MCF 10A (cell line): Measurements from ENCODE around the gene NKAIN1. TPM values are rescaled to one million over a fixed set of nuclear protein-coding genes. Genes with fewer than 3 reads are reported as not detected.
"Not testable (repeated sequence)": the region's sequence is repeated elsewhere in the genome, so short reads cannot be mapped to it uniquely, and the experiment has no call there.

ENCODE experiments used
- BruUV-seq: library from RNA; stranded (reverse); fragments of 400-500 nt; replicated peaks from 2 replicates; lab custom pipeline; 2021; lab: Mats Ljungman, UMichigan
- CTCF ChIA-PET: fragments of 300-600 bp; sonication (Branson Sonifier 250); formaldehyde crosslinking; extraction: SDS; loops from one replicate; lab custom pipeline; 2021; ENCODE audit warnings: antibody characterized with exemption, inconsistent platforms; lab: Yijun Ruan, JAX
- POLR2A ChIA-PET: fragments of 300-600, 350-650 bp; sonication (Branson Sonifier 250); formaldehyde crosslinking; extraction: SDS; loops from one replicate; lab custom pipeline; 2020; ENCODE audit warnings: antibody characterized with exemption, inconsistent platforms; lab: Yijun Ruan, JAX
- DNase-seq: peaks from one replicate; pipeline ENCODE4 v3.0.0-alpha.2; 2018; ENCODE audit not compliant: unreplicated experiment
- H3K27ac Mint-ChIP-seq: one replicate; pipeline ENCODE4 v1.8.0; 2022; ENCODE audit warnings: mild to moderate bottlenecking, low read depth, mixed read lengths; ENCODE audit not compliant: unreplicated experiment
- H3K27me3 Mint-ChIP-seq: one replicate; pipeline ENCODE4 v1.8.0; 2022; ENCODE audit warnings: mixed read lengths; ENCODE audit not compliant: insufficient read depth, unreplicated experiment
- H3K36me3 Mint-ChIP-seq: one replicate; pipeline ENCODE4 v1.8.0; 2022; ENCODE audit warnings: mild to moderate bottlenecking, moderate library complexity, mixed read lengths; ENCODE audit not compliant: insufficient read depth, unreplicated experiment
- H3K4me1 Mint-ChIP-seq: one replicate; pipeline ENCODE4 v1.8.0; 2022; ENCODE audit warnings: mixed read lengths; ENCODE audit not compliant: insufficient read depth, unreplicated experiment
- H3K4me3 Mint-ChIP-seq: one replicate; pipeline ENCODE4 v1.8.0; 2022; ENCODE audit warnings: mild to moderate bottlenecking, moderate library complexity, mixed read lengths; ENCODE audit not compliant: unreplicated experiment
- H3K9me3 Mint-ChIP-seq: one replicate; pipeline ENCODE4 v1.8.0; 2022; ENCODE audit warnings: mixed read lengths; ENCODE audit not compliant: unreplicated experiment
- CTCF ChIP-seq: fragments of 200-600 bp; IDR thresholded peaks from one replicate; pipeline ENCODE4 v1.8.0; 2022; ENCODE audit warnings: antibody characterized with exemption, mild to moderate bottlenecking; ENCODE audit not compliant: unreplicated experiment
- intact Hi-C: fragments of 100-400 bp; cut with micrococcal nuclease; formaldehyde crosslinking; loops from 2 replicates; pipeline ENCODE4 v1.14.1; 2022
- total RNA-seq: library from RNA; stranded (reverse); gene quantifications from 2 replicates; pipeline ENCODE4 v1.2.3, GENCODE V29; 2022

The NKAIN1 gene
- total RNA-seq, 1 experiment from 2014 or later = not detected

DNA sequence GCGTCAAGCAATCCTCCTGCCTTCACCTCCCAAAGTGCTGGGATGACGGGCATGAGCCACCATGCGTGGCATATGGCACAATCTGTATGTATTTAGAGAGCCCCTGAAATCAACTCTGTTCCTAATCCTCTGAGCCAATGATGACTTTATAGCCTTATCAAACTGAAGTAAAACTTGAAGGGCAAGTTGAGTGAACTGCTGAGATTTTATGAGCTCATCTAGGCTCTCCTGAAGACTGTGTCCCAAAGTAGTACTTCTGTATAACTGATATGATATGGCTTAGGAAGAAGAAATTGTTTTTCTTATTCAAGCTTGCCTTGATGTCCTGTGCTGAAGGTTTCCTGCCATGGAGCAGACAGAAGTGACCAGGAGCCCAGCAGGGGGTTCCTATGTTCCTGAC is 23.7 kb upstream of the NKAIN1 start:
- no peaks in the 10 kb centered on the region for H3K9me3 Mint-ChIP-seq
- POLR2A ChIA-PET = interaction anchor here (2.6 kb wide), 1 partner anchor 10 kb away, joined by 9 read pairs; no protein-coding TSS in a partner anchor
- intact Hi-C loops = no loop called here
- H3K36me3 Mint-ChIP-seq = peaks cover 79% of the 10 kb centered on the region
- CTCF ChIA-PET = interaction anchor here (0.6 to 3.7 kb wide), 4 partner anchors 79 to 323 kb away, joined by 3 to 16 read pairs (median 3); no protein-coding TSS in a partner anchor
- no peak for TF ChIP-seq CTCF
- H3K4me1 Mint-ChIP-seq = no peaks in the 10 kb centered on the region
- DNase-seq = no peak
- BruUV-seq = no TSS peak
- H3K4me3 Mint-ChIP-seq = no peak overlapping the region
- no peak overlapping the region for H3K27ac Mint-ChIP-seq
- H3K27me3 Mint-ChIP-seq = no peaks in the 10 kb centered on the region

DNA sequence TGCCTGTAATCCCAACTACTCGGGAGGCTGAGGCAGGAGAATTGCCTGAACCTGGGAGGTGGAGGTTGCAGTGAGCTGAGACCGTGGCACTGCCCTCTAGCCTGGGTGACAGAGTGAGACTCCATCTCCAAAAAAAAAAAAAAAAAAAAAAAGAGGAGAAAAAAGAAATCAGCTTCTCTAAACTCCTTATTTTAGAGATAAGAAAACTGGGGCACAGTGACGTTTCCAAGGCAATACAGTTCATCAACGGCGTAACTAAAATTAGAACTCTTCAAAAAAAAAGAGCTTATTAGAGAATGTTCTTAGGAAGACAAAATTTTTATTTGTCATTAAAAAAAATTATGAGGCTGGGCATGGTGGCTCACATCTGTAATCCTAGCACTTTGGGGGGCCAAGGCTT is 22.7 kb upstream of the NKAIN1 start:
- BruUV-seq, H3K27ac Mint-ChIP-seq, DNase-seq, intact Hi-C loops, H3K4me1 Mint-ChIP-seq, H3K9me3 Mint-ChIP-seq, H3K27me3 Mint-ChIP-seq, H3K4me3 Mint-ChIP-seq: not testable (repeated sequence)
- ChIA-PET POLR2A (interaction anchor here (0.5 to 0.7 kb wide), 2 partner anchors 22 to 148 kb away, joined by 3 to 4 read pairs; no protein-coding TSS in a partner anchor), CTCF (interaction anchor here (1.2 to 1.4 kb wide), 2 partner anchors 34 to 287 kb away, joined by 3 read pairs; no protein-coding TSS in a partner anchor)
- H3K36me3 Mint-ChIP-seq = peaks cover 75% of the 10 kb centered on the region

GRCh38 chr1:31261916-31262315 is 22.2 kb upstream of the NKAIN1 start:
- Mint-ChIP-seq H3K27me3 (no peaks in the 10 kb centered on the region), H3K9me3 (no peaks in the 10 kb centered on the region), H3K4me1 (no peaks in the 10 kb centered on the region), H3K36me3 (peaks cover 77% of the 10 kb centered on the region), H3K27ac (no peak overlapping the region), H3K4me3 (no peak overlapping the region)
- DNase-seq = no peak
- ChIA-PET POLR2A (interaction anchor here (0.5 to 0.7 kb wide), 2 partner anchors 22 to 147 kb away, joined by 3 to 4 read pairs; no protein-coding TSS in a partner anchor), CTCF (interaction anchor here (0.7 to 1.4 kb wide), 3 partner anchors 33 to 85 kb away, joined by 3 to 4 read pairs (median 3); no protein-coding TSS in a partner anchor)
- no TSS peak for BruUV-seq
- TF ChIP-seq CTCF = no peak
- intact Hi-C loops = no loop called here

DNA sequence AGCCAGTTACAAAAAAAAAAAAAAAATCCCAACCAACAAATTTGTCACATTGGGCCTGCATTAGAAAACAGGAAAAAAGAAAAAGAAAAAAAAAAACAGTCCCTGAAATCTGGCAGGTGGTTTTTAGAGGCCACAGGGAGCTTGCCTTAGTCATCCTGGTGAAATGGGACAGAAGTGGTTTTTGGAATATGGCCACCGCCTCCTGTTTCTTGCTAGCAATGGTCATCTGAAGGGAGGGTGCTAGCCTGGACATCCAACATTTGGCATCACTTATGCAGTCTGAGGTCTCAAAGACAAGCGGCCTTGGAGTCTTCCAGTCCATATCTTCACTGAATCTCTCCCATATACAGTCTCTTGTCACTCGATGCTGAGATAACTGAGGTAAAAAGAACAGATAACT is 20.1 kb upstream of the NKAIN1 start:
- no peak for TF ChIP-seq CTCF
- no peak for DNase-seq
- intact Hi-C loops = no loop called here
- Mint-ChIP-seq H3K27me3 (no peaks in the 10 kb centered on the region), H3K4me3 (no peak overlapping the region), H3K4me1 (no peaks in the 10 kb centered on the region), H3K36me3 (peaks cover 71% of the 10 kb centered on the region), H3K27ac (no peak overlapping the region), H3K9me3 (no peaks in the 10 kb centered on the region)
- no TSS peak for BruUV-seq
- ChIA-PET CTCF (interaction anchor here (0.7 kb wide), 1 partner anchor 21 kb away, joined by 3 read pairs; no protein-coding TSS in a partner anchor), POLR2A (no interaction called here)
